Peyer's patch (tissue), 4 donors: ENCODE data around the gene LSMEM2.

Experiments
- POLR2A ChIP-seq, 2 donors: fragments of 450-650 bp; IDR thresholded peaks; one replicate each; pipeline ENCODE4 v1.5.1; 2017; ENCODE audit warnings: antibody characterized with exemption in 2 of 2, mild to moderate bottlenecking in 2 of 2, moderate library complexity in 2 of 2
- TF ChIP-seq, protein P1 (sequence below), 6 experiments: fragments of 450-650 bp in 4 of 6; fragments of 200-600 bp in 2 of 6; sonication (generic) in 1 of 6; IDR thresholded peaks; one replicate each; pipeline ENCODE4 v1.5.1; 2017 to 2019; ENCODE audit warnings: antibody characterized with exemption in 6 of 6, mild to moderate bottlenecking in 3 of 6, moderate library complexity in 1 of 6

GRCh38 chr3:50243543-50243895 is 35.4 kb upstream of the LSMEM2 start:
- TF ChIP-seq POLR2A (IDR thresholded peaks at IDR 0.05) = no peak
- TF ChIP-seq, protein P1, sequence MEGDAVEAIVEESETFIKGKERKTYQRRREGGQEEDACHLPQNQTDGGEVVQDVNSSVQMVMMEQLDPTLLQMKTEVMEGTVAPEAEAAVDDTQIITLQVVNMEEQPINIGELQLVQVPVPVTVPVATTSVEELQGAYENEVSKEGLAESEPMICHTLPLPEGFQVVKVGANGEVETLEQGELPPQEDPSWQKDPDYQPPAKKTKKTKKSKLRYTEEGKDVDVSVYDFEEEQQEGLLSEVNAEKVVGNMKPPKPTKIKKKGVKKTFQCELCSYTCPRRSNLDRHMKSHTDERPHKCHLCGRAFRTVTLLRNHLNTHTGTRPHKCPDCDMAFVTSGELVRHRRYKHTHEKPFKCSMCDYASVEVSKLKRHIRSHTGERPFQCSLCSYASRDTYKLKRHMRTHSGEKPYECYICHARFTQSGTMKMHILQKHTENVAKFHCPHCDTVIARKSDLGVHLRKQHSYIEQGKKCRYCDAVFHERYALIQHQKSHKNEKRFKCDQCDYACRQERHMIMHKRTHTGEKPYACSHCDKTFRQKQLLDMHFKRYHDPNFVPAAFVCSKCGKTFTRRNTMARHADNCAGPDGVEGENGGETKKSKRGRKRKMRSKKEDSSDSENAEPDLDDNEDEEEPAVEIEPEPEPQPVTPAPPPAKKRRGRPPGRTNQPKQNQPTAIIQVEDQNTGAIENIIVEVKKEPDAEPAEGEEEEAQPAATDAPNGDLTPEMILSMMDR (IDR thresholded peaks at IDR 0.05) = no peak
